AML-193 (cell line): ENCODE data around the gene MFGE8.
"Not testable (repeated sequence)": the region's sequence is repeated elsewhere in the genome, so short reads cannot be mapped to it uniquely, and the experiment has no call there.

Experiments used
- DNase-seq, 2 experiments: peaks; one replicate each; lab custom pipeline; 2025; lab: John Stamatoyannopoulos, UW

The MFGE8 gene

GRCh38 chr15:88913017-88913849, at the start of gene MFGE8:
Gene MFGE8 (minus strand): TSS chr15:88913379. CDS start chr15:88913319, 60 bp downstream.
- peak; percentile 35 to 44 for DNase-seq

- DNase-seq: no peak
These were observed 46.3 kb upstream of the MFGE8 start for GRCh38 chr15:88959445-88959844.

- DNase-seq: no peak
These were observed 43.7 kb upstream of the MFGE8 start for GRCh38 chr15:88956906-88957305.

GRCh38 chr15:88956263-88956662, 43.1 kb upstream of the MFGE8 start:
- no peak for DNase-seq

- DNase-seq: no peak
These were observed 41.5 kb upstream of the MFGE8 start for GRCh38 chr15:88954431-88955277.

GRCh38 chr15:88950600-88951160, 37.5 kb upstream of the MFGE8 start:
- no peak for DNase-seq

GRCh38 chr15:88949734-88950400, 36.7 kb upstream of the MFGE8 start:
- no peak for DNase-seq

GRCh38 chr15:88940110-88940675, 27.0 kb upstream of the MFGE8 start:
- no peak for DNase-seq

- DNase-seq: no peak
These were observed 26.3 kb upstream of the MFGE8 start for GRCh38 chr15:88939486-88939806.

GRCh38 chr15:88938802-88939485, 25.8 kb upstream of the MFGE8 start:
- DNase-seq: no peak

GRCh38 chr15:88934449-88934848, 21.3 kb upstream of the MFGE8 start:
- not testable (repeated sequence) for DNase-seq

- DNase-seq: no peak
These were observed 19.7 kb upstream of the MFGE8 start for GRCh38 chr15:88932875-88933330.

- DNase-seq: no peak
These were observed 19.2 kb upstream of the MFGE8 start for GRCh38 chr15:88932271-88932874.

GRCh38 chr15:88930579-88930978, 17.4 kb upstream of the MFGE8 start:
- DNase-seq: no peak

GRCh38 chr15:88929358-88930098, 16.3 kb upstream of the MFGE8 start:
- DNase-seq: not testable (repeated sequence)

- not testable (repeated sequence) for DNase-seq
These were observed 15.0 kb upstream of the MFGE8 start for GRCh38 chr15:88928192-88928591.

- DNase-seq: not testable (repeated sequence)
These were observed 12.5 kb upstream of the MFGE8 start for GRCh38 chr15:88925648-88926047.

- DNase-seq: not testable (repeated sequence)
These were observed 7.8 kb upstream of the MFGE8 start for GRCh38 chr15:88920892-88921435.

- no peak for DNase-seq
These were observed 7.2 kb upstream of the MFGE8 start for GRCh38 chr15:88920186-88920891.
